RKO (cell line): ENCODE data around the gene CPNE8.

ENCODE experiments used
- DNase-seq: peaks from one replicate; pipeline ENCODE4 v3.0.0-alpha.2; 2016; ENCODE audit warnings: low spot score

Gene CPNE8

GRCh38 chr12:38721611-38722252, 183.7 kb downstream of the CPNE8 start:
- DNase-seq: no peak

- DNase-seq: no peak
Observed at GRCh38 chr12:38720661-38721060, 184.7 kb downstream of the CPNE8 start.

GRCh38 chr12:38713294-38713693, 192.1 kb downstream of the CPNE8 start:
- no peak for DNase-seq

- DNase-seq: no peak
Observed at GRCh38 chr12:38711054-38711453, 194.3 kb downstream of the CPNE8 start.

GRCh38 chr12:38708466-38708865, 196.9 kb downstream of the CPNE8 start:
- no peak for DNase-seq

GRCh38 chr12:38707648-38708047, 197.7 kb downstream of the CPNE8 start:
- DNase-seq: no peak

- no peak for DNase-seq
Observed at GRCh38 chr12:38697289-38697688, 208.1 kb downstream of the CPNE8 start.

GRCh38 chr12:38695057-38695456, 210.3 kb downstream of the CPNE8 start:
- DNase-seq: no peak

GRCh38 chr12:38691164-38691563, 214.2 kb downstream of the CPNE8 start:
- no peak for DNase-seq

GRCh38 chr12:38690646-38691045, 214.7 kb downstream of the CPNE8 start:
- DNase-seq: no peak

GRCh38 chr12:38689704-38690103, 215.7 kb downstream of the CPNE8 start:
- no peak for DNase-seq

GRCh38 chr12:38689195-38689594, 216.2 kb downstream of the CPNE8 start:
- no peak for DNase-seq

- DNase-seq: no peak
Observed at GRCh38 chr12:38682521-38682920, 222.9 kb downstream of the CPNE8 start.

GRCh38 chr12:38669530-38669929, 235.9 kb downstream of the CPNE8 start:
- DNase-seq: no peak

- DNase-seq: no peak
Observed at GRCh38 chr12:38669081-38669480, 236.3 kb downstream of the CPNE8 start.

- DNase-seq: no peak
Observed at GRCh38 chr12:38666425-38666824, 239.0 kb downstream of the CPNE8 start.

- peak; percentile 32 for DNase-seq
Observed at GRCh38 chr12:38664661-38665269, 240.6 kb downstream of the CPNE8 start.

GRCh38 chr12:38662829-38663228, 242.6 kb downstream of the CPNE8 start:
- no peak for DNase-seq

GRCh38 chr12:38653650-38654049, 251.7 kb downstream of the CPNE8 start:
- DNase-seq: no peak

GRCh38 chr12:38648813-38649212, 256.6 kb downstream of the CPNE8 start:
- DNase-seq: no peak

GRCh38 chr12:38646146-38646545, 259.2 kb downstream of the CPNE8 start:
- DNase-seq: no peak

GRCh38 chr12:38639625-38640024, 265.8 kb downstream of the CPNE8 start:
- no peak for DNase-seq

- DNase-seq: no peak
Observed at GRCh38 chr12:38638401-38638800, 267.0 kb downstream of the CPNE8 start.

GRCh38 chr12:38633511-38633910, 271.9 kb downstream of the CPNE8 start:
- no peak for DNase-seq
